ENCODE results near the gene SLC10A6.

The SLC10A6 gene, protein sequence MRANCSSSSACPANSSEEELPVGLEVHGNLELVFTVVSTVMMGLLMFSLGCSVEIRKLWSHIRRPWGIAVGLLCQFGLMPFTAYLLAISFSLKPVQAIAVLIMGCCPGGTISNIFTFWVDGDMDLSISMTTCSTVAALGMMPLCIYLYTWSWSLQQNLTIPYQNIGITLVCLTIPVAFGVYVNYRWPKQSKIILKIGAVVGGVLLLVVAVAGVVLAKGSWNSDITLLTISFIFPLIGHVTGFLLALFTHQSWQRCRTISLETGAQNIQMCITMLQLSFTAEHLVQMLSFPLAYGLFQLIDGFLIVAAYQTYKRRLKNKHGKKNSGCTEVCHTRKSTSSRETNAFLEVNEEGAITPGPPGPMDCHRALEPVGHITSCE

DNA sequence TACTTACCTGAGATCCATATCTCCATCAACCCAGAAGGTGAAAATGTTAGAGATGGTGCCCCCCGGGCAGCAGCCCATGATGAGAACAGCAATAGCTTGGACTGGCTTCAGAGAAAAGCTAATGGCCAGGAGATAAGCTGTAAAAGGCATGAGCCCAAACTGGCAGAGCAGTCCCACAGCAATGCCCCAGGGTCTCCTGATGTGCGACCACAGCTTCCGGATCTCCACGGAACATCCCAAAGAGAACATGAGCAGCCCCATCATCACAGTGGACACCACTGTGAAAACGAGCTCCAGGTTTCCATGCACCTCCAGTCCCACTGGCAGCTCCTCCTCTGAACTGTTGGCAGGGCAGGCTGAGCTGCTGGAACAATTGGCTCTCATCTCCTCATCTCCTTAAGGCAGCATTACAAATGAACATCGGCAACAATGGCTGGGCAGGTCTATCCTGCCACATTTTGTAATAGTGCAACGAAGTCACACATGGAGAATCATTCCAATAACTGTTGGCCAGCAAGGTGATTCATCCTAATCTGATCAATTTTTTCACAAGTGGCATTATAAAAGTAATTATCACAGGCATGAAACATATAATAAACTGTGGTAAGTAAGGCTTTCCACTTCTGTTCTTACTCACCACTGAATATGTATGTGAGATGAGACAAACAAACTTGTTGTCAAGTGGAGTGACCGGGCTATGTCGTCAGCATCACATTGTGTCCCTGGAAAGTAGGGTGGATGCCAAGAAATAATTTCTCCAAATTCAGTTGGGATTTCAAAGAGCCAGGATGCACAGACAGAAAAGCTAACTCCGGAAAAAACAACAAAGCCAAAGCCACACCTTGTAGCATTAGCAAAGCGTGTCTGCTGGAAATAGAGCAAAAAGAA is at the start of gene SLC10A6:
SLC10A6 (minus strand) TSS at position 653 of the 888 bp plus-strand sequence; CDS start at position 384, 269 bp downstream.
- no peak for DNase-seq

DNA sequence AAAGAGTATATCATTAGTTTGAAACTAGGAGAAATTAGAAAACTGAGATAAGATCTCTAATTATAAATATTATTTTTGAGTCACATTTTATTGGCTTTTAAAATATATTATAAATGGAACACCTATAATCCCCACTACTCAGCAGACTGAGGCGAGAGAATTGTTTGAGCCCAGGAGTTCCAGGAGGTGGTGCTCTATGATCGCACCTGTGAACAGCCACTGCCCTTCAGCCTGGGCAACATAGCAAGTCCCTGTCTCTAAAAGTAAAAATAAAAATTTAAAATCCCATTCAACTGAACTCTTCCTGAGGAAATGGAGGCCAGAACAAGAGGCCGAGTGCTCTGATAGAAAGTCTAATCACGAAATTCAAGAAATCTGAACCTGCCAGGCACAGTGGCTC is 49.4 kb upstream of the SLC10A6 start:
- no peak for DNase-seq

DNA sequence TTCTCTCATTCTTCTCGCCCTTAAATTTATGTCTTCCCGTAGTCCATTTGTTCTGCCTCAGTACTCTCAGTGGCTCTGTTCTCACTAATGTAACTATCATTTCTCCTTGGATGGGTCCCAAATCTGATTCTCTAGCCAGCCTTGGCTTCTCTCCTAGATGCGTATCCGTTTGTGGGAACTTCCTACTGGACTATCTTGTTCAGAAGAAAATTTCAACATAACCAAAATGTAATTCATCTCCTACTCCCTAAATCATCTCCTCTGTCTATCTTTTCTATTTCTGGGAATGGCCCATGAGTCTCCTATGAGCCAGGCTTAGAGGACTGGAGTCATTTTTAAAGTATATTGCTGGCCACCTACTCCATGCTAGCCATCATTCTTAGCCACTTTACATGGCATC is 47.4 kb upstream of the SLC10A6 start:
- no peak for DNase-seq

DNA sequence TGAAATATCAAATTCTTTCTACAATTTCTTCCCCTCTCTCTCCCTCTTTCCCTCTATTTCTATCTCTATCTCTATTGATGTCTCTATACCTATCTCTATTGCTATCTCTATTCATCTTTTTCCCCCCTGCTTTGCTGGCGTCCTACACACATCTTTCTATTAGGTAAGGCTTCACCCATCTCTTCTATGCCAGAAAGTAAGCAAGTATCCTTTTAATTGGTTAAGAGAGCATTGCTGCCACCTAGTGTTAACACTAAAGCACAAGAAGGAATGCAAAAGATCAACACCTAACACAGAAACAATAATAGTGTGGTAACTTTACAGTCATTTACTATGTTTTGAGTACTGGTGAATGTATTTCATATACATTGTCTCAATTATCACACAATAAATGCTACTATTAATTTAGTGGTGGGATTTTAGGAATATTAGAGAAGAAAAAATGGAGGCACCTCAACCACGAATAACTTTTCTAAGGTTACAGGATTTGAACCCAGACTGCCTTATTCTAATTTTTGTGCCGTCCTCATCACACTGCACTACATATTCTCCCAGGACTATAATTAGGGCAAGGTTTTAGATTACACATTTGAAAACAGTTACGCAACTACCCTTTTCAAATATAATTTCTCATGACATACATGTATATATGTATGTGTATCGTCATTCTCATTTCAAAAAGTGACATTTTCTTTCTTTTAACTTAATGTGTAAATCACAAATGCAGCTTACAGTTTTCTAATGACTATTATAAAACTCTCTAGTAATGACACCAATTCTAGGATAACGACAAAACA is 46.7 kb upstream of the SLC10A6 start:
- DNase-seq = peak; percentile 66

DNA sequence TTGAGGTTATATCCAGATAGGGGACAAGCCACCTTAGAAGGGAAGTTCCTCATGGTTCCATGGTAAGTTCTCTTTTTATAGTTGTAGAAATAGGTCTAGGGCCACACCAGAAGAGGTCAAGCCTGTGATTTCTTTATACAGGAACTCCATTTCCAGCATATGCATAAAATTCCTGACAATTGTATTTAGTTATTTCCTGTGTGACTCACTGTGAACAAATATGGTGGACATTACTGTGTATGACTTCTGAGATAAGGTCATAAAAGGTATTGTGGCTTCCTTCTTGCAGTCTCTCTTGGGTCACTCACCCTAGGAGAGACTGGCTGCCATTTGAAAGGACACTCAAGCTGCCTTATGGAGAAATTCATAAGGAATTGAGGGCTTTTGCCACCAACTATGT is 45.3 kb upstream of the SLC10A6 start:
- peak; percentile 57 for DNase-seq

DNA sequence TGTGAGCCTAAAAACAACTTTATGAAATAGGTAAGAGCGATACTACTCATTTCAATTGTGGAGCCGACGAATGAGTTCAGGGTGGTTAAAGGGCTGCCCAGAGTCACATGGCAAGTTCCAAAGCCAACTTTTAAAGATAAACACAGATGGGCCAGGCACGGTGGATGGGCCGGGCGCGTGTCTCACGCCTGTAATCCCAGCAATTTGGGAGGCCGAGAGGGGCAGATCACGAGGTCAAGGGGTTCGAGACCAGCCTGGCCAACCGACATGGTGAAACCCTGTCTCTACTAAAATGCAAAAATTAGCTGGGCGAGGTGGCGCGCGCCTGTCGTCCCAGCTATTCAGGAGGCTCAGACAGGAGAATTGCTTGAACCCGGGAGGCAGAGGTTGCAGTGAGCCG is 44.0 kb upstream of the SLC10A6 start:
- no peak for DNase-seq

DNA sequence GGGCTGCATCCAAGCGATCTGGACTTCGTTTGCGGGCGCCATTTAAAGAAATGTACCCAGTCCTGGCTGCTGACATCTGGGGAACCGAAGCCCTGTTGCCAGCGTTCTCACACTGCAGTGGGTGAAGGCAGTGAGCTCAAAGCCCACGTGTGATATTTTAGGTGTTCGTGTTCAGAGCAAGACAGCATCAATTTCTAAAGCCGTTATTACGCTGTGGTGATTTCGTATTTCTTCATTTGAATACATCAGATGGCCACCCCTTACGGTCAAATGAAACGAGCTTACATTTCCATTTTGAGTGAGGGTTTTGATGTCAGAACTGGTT is 43.4 kb upstream of the SLC10A6 start:
- no peak for DNase-seq

DNA sequence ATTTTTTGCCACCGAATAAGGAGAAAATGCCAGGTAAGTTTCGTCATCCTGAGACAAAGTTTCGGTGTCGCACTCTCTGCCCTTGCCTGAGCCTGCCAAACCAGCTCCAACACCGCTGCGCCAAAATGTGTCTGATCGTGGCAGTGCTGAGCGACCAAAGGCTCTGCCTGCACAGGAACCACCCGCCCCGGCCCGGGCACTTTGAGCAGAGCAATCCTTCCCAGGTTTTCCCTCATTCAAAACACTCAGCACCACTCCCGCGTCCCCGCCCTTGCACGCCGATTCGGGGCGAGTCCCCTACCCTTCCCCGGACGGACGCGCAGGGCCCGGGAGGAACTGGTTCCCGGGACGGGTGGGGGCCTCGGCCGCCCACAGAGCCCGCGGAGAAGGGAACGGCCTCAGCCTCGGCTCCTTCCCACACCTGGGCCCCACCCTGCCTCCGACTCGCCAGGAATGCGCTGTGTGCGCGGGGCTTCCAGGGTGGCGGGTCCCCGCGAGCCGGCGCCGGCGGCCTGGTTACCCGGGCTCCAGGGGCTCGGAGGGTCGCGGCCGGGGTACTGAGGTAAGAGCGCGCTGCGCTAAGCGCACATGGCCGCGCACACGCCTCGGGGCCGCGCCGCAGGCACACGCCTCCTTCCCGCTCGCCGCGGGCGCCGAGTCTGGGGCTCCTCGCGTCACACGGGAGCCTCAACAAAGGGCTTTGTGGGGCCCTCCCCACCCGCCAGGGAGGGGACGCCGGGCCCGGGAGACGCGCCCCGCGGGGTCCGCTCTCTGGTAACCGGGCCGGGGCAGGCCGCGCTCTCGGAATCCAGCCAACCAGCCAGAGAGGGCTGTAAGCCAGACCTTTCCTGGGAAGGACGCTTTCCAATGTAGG is 42.8 kb upstream of the SLC10A6 start, which contains the start of gene C4orf36:
C4orf36 (minus strand) TSS at position 661 of the 874 bp plus-strand sequence. CDS start 902 bp downstream, outside the sequence.
- DNase-seq = peak; percentile 73

DNA sequence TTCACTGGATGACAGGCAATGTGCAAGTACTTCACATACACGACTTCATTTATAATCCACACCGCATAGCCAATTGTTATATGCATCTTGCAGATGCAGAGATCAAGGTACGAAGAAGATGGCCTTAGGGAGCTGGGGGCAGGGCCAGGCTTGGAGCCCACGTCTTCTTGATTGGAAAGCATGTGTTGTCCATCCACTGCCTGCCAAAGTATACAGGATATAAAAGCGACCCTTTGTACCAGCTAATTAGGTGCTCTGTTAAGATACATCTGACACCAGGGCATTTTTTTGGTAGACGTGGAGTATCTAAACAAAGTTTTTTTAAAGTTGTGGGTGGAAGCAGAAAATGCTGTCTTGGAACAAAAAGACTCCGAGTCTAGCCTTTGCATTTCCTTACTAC is 41.6 kb upstream of the SLC10A6 start:
- DNase-seq = no peak

DNA sequence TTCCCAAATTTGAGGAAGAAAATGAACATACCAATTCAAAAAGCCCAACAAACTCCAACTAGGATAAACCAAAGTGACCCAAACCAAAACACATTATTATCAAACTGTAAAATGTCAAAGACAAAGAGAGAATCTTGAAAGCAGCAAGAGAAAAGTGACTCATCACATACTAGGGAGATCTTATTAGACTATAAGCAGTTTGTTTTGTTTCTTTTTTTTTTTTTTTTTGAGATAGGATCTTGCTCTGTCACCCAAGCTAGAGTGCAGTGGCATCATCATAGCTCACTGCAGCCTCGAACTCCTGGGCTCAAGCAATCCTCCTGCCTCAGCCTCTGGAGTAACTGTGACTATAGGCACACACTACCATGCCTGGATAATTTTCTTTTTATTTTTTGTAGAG is 30.5 kb upstream of the SLC10A6 start:
- no peak for DNase-seq

DNA sequence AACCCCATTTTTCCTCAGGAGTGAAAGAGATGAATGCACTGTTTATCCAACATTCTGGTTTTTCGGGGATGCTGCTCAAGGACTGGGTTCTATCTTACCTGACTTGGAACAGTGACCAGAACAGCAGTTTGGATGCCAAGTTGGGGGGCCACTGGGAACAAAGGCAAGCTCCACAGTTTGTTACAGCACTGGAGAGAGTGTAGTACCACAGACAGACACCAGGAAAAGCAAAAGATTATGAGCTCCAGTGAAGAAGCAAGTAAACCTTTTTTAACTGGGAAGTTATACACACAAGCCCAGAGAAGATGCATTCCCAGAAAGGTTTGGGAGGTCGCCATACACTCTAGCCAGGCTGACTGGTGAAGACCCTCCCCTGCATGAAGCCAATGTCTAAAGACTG is 29.5 kb upstream of the SLC10A6 start:
- no peak for DNase-seq

DNA sequence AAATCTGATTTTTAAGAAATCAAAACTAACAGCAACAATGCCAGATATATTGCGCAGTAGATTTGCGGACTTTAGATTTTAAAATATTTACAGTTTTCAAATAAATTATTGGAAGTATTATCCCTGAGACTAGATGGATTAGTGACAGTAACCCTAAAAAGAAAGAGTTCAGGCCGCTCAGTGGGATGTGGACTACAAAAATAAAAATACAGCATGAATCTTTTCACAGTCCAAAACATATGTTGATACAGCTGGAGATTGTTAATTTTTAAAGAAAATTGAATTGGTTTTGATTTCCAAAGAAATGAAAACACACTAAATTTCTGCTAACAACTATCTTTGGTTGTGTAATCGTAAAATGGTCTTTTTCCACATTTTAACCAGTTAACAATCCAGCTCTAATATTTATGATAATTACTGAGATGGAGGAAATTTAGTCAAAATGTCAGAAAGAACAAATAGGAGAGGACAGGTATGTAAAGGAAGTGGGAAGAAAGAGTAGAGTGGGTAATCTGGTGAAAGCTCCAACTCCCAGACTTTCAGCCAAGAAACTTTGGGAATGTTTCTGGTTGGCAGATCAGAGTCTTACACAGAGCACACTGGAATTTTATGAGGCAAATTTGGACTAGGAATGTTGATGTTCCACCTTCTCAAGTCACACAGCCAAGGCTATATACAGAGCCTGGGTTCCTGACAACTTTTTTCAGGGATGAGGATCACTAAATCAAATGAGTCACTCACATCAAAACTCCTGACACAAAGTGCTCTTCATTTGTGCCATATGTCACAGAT is 27.9 kb upstream of the SLC10A6 start:
- no peak for DNase-seq

DNA sequence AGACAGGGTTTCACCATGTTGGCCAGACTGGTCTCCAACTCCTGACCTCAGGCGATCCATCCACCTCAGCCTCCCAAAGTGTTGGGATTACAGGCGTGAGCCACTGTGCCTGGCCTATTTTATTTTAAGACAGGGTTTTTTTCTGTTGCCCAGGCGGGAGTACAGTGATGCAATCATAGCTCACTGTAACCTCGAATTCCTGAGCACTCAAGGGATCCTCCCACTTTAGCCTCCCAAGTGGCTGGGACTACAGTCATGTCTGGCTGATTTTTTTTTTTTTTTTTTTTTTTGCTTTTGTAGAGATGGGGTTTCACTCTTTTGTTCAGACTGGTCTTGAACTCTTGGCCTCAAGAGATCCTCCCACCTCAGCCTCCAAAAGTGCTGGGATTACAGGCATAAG is 26.3 kb upstream of the SLC10A6 start:
- peak; percentile 41 for DNase-seq

DNA sequence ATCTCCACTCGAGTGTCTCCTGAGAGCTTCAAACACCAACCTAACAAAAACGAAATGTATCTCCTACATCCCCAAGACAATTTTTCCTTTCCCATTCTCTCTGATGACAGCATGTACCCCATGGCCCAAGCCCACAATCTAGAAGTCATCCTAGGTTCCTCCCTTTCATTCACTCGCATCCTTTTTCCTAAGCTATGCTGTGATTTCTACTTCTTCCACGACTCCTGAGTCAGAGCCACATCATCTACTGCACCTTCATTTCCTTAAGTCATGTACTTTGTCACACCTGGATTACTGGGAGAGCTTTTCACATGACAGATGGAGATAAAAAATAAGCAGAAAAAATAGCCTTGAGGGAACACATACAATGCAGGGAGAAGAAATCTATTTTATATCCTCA is 23.0 kb upstream of the SLC10A6 start:
- DNase-seq = no peak

DNA sequence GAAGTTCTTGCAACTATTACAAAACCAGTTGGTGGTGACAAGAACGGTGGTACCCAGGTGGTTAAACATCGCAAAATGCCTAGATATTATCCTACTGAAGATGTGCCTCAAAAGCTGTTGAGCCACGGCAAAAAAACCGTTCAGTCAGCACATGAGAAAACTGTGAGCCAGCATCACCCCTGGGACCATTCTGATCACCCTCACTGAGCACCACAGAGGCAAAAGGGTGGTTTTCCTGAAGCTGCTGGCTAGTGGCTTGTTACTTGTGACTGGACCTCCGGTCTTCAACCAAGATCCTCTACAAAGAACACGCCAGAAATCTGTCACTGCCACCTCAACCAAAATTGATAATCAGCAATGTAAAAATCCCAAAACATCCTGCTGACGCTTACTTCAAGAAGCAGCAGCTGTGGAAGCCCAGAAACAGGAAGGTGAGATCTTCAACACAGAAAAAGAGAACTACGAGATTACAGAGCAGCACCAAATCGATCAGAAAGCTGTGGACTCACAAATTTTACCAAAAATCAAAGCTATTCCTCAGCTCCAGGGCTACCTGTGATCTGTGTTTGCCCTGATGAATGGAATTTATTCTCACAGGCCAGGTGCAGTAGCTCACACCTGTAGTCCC is 21.4 kb upstream of the SLC10A6 start:
- no peak for DNase-seq

DNA sequence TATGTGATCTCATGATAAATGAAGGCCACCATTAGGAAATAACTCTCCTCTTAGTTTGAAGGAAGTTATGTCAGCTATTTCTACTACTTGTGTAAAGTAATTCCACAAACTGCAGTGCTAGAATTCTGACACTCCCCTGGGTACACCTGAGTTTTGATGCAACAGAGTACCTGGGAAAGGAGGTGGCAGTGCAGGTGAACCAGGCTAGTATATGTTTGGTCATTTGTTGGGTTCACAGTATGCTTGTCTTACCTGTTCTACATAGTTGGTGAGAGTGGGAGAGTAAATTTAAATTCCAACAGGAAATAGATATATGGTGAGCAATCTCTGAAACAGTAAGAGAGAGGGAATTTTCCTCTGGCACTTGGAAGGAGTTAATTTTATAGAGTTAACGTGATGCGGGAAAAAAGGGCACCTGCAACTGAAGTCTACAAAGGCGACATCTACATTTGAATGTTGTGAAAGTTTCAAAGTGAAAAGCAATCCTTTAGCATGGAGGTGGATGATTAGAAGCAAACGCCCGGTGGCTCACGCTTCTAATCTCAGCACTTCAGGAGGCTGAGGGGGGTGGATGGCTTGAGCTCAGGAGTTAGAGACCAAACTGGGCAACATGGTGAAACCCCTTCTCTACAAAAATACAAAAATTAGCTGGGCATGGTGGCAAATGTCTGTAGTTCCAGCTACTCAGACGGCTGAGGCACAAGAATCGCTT is 8.3 kb upstream of the SLC10A6 start:
- DNase-seq = peak; percentile 23

DNA sequence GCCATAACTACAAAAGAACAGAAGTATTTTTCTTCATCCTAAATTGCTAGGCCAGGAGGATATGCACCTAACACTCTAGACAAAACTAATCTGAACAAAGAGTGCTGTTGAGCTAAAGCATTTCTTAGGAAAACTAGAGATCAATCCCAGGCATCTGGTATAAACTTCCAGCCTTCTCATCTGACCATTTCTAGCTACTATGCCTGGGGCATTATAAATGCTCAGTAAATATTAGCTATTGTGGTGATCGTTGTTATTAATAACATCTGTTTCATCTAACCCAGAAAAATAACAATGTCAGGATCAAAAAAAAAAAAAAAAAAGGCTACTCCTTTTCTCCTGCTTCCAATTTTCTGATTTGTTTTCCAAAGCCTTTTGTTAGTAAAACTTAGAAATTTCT is 7.7 kb upstream of the SLC10A6 start:
- DNase-seq = peak; percentile 31

DNA sequence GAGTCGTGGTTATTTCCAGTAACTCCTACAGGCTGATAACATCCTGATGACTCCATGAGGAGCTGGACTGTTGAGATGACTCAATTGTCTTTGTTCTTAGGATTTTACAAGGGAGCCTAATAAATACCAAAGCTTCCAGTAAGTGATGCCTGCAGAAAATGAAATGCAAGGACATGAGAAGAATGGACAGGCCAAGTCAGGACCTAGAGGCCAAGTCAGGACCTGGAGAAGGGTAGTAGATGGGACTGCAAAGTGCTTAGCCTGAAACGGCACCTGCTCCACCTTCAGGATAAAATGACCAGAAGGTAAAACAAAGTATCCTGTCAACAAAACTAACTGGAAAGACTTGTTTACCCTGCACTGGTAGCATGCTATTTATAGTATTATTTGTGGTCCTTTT is 6.4 kb upstream of the SLC10A6 start:
- DNase-seq = peak; percentile 76

DNA sequence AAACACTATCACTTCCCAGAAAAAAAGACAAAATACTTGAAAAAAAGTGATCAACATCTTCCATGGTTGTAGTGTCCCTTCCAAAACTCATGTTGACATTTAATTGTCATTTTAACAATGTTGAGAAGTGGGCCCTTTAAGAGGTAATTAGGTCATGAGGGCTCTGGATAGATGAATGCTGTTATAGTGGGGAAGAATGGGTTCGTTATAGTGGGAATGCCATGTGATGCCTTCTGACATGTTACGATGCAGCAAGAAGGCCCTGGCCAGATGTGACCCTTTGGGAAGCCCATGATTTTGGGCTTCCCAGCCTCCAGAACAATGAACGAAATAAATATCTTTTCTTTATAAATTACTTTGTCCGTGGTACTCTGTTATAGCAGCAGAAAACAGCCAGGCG is 4.0 kb upstream of the SLC10A6 start:
- DNase-seq = no peak

DNA sequence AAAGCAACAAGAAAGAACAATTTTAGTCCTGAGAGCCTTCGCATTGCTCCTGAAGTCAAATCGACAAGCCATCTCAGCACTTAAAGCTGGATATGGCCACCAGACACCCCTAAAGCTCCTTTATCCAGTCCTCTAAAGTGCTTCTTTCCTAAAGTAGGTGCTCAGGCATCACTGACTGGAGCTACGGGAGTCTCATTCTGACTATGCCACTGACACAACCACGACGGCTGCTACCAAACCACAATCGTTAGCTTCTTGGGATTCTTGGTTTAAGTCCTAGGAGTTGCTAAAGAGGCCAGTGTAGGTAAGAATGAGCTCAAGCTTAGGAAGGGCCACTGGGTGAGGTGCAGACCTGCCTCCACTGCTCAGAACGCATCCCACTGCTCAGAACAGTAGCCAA is 1.0 kb downstream of the SLC10A6 start:
- DNase-seq = peak; percentile 47
